NCI-H2171 (cell line): Measurements from ENCODE around the gene ZNF202.
A peak's percentile ranks its signal among the peaks of the same experiment; 100 is the strongest.
"Not testable (repeated sequence)": the region's sequence is repeated elsewhere in the genome, so short reads cannot be mapped to it uniquely, and the experiment has no call there.

Experiments used
- DNase-seq: peaks from one replicate; lab custom pipeline; 2025; lab: John Stamatoyannopoulos, UW

The ZNF202 gene

DNA sequence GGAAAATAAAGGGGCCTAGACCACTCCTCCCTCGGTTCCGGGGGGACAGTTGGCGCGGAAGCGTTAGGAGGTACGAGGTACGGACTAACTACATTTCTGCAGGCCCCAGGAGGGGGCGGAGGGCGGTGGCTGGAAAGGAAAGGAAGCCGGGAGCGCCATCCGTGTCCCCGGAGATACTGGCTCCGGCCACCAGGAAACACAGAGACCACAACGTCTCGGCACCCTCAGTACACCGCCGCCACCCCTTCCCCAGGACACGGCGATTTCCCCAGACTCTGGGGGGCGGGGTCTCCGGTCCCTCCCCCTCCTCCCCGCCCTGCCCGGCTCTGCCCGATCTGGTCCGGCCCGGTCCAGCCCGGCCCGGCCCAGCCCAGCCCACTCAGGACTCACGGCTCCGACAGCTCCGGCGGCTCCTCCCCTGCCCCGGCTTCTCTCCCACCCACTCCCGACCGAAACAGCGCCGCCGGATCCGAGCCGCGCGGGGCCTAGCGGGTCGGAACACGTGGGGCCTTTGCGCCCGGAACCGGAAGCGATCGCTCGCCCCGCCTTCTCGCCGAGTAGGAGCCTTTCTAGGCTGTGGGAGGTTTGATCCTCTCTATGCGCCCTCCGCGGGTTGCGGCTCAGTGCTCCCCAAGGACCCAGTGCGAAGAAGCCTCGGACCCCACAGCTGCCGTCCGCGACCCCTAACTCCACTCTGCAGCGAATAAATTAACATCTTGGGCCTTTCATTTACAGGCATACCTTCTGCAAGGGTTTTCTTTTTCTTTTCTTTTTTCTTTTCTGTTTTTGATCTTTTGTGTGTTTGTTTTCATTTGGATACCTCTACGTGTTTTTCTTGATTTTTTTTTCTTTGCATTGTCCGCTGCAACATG lies at the start of gene ZNF202:
TSS of gene ZNF202 (minus strand) at position 502 of the 872 bp plus-strand sequence. CDS start 10,772 bp downstream, outside the sequence.
- peak; percentile 76 for DNase-seq

- DNase-seq, result no peak
Observed at GRCh38 chr11:123783536-123783935, 42.1 kb upstream of the ZNF202 start.

GRCh38 chr11:123778511-123778910 lies 37.1 kb upstream of the ZNF202 start:
- no peak for DNase-seq

- no peak for DNase-seq
Observed at GRCh38 chr11:123775715-123776549, 34.5 kb upstream of the ZNF202 start.

DNA sequence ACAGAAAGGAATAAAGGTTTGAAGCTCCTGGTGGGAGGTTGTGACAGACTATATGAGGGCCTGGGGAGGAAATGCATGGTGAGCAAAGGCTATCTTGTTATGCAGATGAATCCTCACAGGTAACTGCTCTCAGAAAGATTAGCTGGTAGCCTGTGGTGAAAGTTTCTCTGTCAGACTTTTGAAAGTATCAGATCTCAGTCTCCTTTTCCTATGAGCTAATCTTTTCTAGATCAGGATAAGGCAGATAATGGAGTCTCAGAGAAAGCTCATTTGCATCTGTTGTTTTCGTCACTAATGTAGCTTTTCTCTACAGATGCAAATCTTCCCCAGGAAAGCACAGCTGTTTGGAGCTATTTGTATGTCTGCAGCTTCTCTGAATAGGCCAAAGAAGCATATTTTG lies 33.8 kb upstream of the ZNF202 start:
- no peak for DNase-seq

- DNase-seq, result no peak
Observed at GRCh38 chr11:123773959-123774358, 32.5 kb upstream of the ZNF202 start.

GRCh38 chr11:123773026-123773425 lies 31.6 kb upstream of the ZNF202 start:
- DNase-seq, result no peak

DNA sequence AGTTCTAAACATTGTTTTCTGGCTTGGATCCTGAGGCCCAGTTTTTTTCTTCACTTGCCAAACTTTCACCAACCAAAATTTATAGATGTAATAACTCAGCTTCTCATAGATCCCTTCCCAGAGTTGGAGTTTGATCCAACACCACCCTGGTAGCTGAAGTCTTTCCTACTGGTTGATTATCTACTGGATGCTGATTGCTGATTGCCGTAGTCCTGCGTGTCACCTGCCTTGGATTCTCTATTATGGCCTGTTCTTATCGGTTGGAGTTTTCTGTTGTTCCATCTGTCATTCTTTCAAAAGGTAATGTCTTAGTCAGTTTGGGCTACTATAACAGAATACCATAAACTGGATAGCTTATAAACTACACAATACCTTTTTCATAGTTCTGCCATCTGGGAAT lies 30.2 kb upstream of the ZNF202 start:
- no peak for DNase-seq

DNA sequence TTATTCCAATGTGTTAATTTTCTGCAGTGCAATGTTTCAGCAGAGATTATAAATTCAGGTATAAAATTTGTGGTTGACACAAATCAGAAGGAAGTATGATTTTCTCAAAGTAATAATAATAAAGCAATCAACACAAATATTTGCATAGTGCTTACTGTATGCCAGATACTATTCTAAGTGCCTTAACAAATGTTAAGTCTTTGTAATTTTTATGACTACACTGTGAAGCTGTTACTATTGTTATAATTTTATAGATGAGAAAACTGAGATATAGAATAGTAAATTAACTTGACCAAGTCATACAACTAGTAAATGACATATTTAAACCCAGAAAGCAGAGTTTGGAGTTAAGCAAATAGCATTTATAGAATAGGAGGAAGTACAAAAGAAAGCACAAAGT lies 29.3 kb upstream of the ZNF202 start:
- DNase-seq, result no peak

DNA sequence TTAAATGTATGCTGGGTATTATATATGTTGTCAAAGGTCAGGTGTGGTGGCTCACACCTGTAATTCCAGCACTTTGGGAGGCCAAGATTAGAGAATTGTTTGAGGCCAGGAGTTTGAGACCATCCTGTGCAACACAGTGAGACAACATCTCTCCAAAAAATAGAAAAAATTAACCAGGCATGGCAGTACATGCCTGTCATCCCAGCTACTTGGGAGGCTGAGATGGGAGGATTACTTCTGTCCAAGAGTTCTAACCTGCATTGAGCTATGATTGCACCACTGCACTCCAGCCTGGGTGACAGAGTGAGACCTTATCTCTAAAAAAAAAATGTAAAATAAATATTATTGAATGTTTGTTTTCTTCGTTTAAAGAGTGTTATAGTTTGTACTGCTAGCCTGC lies 24.1 kb upstream of the ZNF202 start:
- DNase-seq, result no peak

GRCh38 chr11:123762422-123762821 lies 21.0 kb upstream of the ZNF202 start:
- DNase-seq, result no peak

DNA sequence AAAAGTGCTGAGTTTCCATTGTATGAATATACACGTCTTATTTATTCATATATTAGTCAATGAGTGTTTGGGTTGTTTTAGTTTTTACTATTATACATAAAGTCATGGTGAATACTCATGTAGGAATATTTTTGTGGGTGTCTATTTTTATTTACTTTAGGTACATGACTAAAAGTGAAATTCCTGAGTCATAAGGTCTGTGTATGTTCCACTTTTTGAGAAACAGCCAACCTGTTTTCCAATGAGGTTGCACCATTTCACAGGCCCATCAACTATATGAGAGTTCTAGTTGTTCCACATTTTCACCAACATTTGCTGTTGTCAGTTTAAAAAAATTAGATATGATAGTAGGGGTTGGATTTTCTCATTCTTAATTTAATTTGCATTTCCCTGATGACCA lies 19.4 kb upstream of the ZNF202 start:
- DNase-seq, result no peak

DNA sequence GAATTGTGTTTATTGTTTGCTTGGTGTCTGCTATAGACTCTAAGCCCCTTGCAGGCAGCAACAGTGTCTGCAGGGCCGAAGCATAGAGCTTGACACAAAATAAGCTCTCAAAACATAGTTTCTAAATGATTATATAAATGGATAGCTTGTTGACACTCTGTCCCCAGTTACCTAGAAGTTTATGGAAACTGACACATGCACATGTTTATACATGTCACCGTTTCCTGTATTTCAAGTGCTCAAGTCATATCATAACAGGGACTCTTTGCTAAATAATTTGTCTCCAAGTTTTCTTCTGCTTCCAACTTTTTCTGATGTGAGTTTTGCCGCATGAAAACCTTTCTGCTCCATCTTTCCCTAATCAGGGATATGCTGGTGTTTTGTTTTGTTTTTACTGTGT lies 16.5 kb upstream of the ZNF202 start:
- DNase-seq, result no peak

GRCh38 chr11:123755813-123756212 lies 14.4 kb upstream of the ZNF202 start:
- DNase-seq, result no peak

DNA sequence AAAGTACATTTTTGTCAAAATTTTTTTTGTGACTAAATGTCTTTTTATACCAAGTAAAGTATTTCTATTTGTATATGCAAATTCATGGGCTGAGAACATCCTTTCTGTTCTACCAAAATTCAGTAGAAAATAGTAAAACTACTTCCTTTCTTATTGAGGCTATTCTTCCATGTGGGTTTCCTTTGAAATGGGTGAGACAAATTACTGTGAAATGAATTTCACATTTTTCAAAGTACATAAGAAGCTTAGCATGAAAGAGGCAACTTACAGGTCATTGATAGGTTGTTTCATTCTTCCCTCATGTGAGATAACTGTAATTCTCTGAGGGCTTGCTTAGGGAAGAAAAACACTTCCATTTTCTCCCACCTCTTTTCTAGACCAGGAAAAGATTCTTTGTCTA lies 13.9 kb upstream of the ZNF202 start:
- DNase-seq, result no peak

DNA sequence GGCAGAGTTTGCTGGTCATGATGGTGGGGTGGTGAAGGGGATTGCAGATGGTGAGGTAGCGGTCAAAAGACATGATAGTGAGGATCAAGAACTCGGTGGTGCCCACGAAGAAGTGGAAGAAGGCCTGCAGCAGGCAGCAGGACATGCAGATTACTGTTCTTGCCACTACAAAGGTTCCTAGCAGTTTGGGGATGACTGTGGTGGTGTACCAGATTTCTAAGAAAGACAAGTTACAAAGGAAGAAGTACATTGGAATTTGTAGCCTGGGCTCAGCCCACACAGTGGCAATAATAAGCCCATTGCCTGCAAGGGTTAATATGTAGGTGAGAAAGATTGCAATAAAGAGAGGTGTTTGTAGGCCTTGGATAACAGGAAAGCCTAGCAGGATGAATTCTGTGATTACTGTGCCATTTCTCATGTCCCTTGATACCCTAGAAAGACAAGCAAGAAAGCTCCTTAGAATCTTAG lies 12.7 kb upstream of the ZNF202 start, which contains the start of gene OR6X1:
TSS of gene OR6X1 (minus strand) at position 418 of the 468 bp plus-strand sequence. CDS start at position 418, 0 bp downstream.
- DNase-seq, result no peak

- no peak for DNase-seq
Observed at GRCh38 chr11:123753110-123753509, 11.7 kb upstream of the ZNF202 start.

DNA sequence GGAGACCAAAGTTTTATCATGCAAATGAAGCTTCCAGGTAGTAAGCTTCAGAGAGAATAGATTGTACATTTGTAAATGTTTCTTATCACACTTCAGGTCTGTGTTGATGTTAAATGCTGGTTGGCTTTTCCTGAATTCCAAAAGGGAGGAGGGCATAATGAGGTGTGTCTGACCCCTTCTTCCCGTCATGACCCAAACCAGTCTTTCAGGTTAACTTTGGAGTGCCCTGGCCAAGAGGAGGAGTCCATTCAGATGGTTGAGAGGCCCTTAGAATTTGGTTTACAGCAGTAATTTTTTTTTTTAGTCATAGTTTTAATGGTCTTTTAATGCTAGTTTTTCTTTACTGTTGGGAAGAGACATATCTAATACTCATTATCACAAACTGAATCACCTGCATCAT lies 10.3 kb upstream of the ZNF202 start:
- no peak for DNase-seq

- not testable (repeated sequence) for DNase-seq
Observed at GRCh38 chr11:123748349-123748748, 6.9 kb upstream of the ZNF202 start.

GRCh38 chr11:123745764-123746451 lies 4.4 kb upstream of the ZNF202 start:
- no peak for DNase-seq

GRCh38 chr11:123742724-123743120 lies 1.3 kb upstream of the ZNF202 start:
- DNase-seq, result no peak

- no peak for DNase-seq
Observed at GRCh38 chr11:123742031-123742723, 717 bp upstream of the ZNF202 start.
